Tibial artery (tissue), 4 donors: ENCODE results near the gene SAFB2.

Experiments
- DNase-seq, 2 donors: peaks; one replicate each; pipeline ENCODE4 v3.0.0-alpha.2; 2019
- H3K27ac ChIP-seq, 2 donors: fragments of 200-600 bp; sonication (generic) in 1 of 2; 1 replicate in 1 of 2; 2 replicates in 1 of 2; pipeline ENCODE4 v1.5.1; 2018 to 2019; ENCODE audit warnings: mild to moderate bottlenecking in 1 of 2
- H3K27me3 ChIP-seq, 2 donors: fragments of 200-600 bp; sonication (generic) in 1 of 2; one replicate each; pipeline versions ENCODE4 v1.5.1 to v1.6.0; 2016 to 2019
- H3K36me3 ChIP-seq, 3 donors: fragments of 200-600 bp; sonication (generic) in 2 of 3; one replicate each; pipeline ENCODE4 v1.5.1; 2016 to 2019; ENCODE audit warnings: mild to moderate bottlenecking in 2 of 3
- H3K4me1 ChIP-seq, 4 donors: fragments of 200-600 bp; sonication (generic) in 2 of 4; 1 replicate in 3 of 4; 2 replicates in 1 of 4; pipeline ENCODE4 v1.5.1; 2016 to 2019
- H3K4me3 ChIP-seq, 2 donors: fragments of 200-600 bp; sonication (generic) in 1 of 2; 1 replicate in 1 of 2; 2 replicates in 1 of 2; pipeline ENCODE4 v1.5.1; 2018 to 2019; ENCODE audit warnings: mild to moderate bottlenecking in 2 of 2
- H3K9me3 ChIP-seq, 3 donors: fragments of 200-600 bp; sonication (generic) in 1 of 3; one replicate each; pipeline ENCODE4 v1.5.1; 2016 to 2019
- intact Hi-C: fragments of 100-400 bp; cut with DNase I; formaldehyde crosslinking; loops from one replicate; pipeline ENCODE4 v1.15.0; 2023; ENCODE audit warnings: low total_unique reads
- TF ChIP-seq, protein P1 (sequence below), 2 experiments: fragments of 200-600 bp in 1 of 2; fragments of 450-650 bp in 1 of 2; IDR thresholded peaks; one replicate each; pipeline ENCODE4 v1.5.1; 2017 to 2019; ENCODE audit warnings: antibody characterized with exemption in 2 of 2, mild to moderate bottlenecking in 1 of 2, moderate library complexity in 1 of 2

Gene SAFB2

DNA sequence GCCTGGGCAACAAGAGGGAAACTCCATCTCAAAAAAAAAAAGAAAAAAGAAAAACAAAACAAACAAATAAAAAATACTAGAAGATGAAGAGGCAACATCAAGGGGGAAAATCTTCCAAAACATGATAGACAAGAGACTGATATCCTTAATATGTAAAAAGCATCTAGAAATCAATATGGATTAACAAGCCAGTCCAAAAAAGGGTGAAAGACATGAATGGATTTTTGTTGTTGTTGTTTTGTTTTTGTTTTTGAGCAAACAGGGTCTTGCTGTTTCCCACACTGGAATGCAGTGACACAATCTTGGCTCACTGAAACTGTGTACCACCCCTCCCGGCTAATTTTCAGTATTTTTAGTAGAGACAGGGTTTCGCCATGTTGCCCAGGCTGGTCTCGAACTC lies 50.8 kb downstream of the SAFB2 start:
- TF ChIP-seq, protein P1, sequence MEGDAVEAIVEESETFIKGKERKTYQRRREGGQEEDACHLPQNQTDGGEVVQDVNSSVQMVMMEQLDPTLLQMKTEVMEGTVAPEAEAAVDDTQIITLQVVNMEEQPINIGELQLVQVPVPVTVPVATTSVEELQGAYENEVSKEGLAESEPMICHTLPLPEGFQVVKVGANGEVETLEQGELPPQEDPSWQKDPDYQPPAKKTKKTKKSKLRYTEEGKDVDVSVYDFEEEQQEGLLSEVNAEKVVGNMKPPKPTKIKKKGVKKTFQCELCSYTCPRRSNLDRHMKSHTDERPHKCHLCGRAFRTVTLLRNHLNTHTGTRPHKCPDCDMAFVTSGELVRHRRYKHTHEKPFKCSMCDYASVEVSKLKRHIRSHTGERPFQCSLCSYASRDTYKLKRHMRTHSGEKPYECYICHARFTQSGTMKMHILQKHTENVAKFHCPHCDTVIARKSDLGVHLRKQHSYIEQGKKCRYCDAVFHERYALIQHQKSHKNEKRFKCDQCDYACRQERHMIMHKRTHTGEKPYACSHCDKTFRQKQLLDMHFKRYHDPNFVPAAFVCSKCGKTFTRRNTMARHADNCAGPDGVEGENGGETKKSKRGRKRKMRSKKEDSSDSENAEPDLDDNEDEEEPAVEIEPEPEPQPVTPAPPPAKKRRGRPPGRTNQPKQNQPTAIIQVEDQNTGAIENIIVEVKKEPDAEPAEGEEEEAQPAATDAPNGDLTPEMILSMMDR (IDR thresholded peaks at IDR 0.05): no peak
- Histone ChIP-seq H3K27me3 (peaks cover 0 to 20% of the 10 kb centered on the region in 2 donors), H3K9me3 (no peaks in the 10 kb centered on the region), H3K27ac (no peak overlapping the region), H3K4me3 (no peak overlapping the region), H3K4me1 (peaks cover 0 to 7% (median 2%) of the 10 kb centered on the region in 4 donors), H3K36me3 (no peaks in the 10 kb centered on the region)
- no peak for DNase-seq
- intact Hi-C loops: no loop called here

DNA sequence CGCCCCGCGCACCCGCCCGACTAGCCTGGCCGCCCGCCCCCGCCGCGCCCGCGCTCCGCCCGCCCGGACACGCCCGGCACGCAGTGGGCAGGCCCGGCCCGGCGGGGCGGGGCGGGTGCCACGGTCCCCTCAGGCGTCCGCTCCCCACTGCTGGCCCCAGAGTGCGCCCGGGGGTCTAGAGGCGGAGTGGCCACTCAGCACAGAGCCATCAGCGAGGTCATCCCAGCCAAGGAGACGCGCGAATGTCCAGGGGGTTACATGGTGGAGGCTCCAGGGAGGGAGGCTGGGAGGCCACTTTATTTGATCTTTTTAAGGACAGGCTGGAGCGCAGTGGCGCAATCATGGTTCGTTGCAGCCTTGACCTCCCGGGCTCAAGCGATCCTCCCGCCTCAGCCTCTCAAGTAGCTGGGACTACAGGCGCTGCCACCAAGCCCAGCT lies 54.6 kb downstream of the SAFB2 start:
- no peak overlapping the region for H3K4me3 ChIP-seq
- H3K27ac ChIP-seq: no peak overlapping the region
- H3K9me3 ChIP-seq: no peaks in the 10 kb centered on the region
- TF ChIP-seq, protein P1 (IDR thresholded peaks at IDR 0.05): no peak
- peaks cover 0 to 57% of the 10 kb centered on the region in 2 donors for H3K27me3 ChIP-seq
- H3K36me3 ChIP-seq: no peaks in the 10 kb centered on the region
- peaks cover 0 to 7% (median 2%) of the 10 kb centered on the region in 4 donors for H3K4me1 ChIP-seq
- no peak for DNase-seq
- intact Hi-C loops: no loop called here

- intact Hi-C loops: no loop called here
- peaks cover 0 to 63% of the 10 kb centered on the region in 2 donors for H3K27me3 ChIP-seq
- no peak for DNase-seq
Measured at GRCh38 chr19:5567360-5567969, 55.1 kb downstream of the SAFB2 start, which contains the start of gene TINCR. Gene TINCR, minus strand, starts transcription at chr19:5567953.

GRCh38 chr19:5564930-5565329 lies 57.6 kb downstream of the SAFB2 start:
- Histone ChIP-seq H3K27ac (no peak overlapping the region), H3K36me3 (no peaks in the 10 kb centered on the region), H3K4me3 (no peak overlapping the region), H3K27me3 (peaks cover 0 to 88% of the 10 kb centered on the region in 2 donors), H3K9me3 (peaks cover 0 to 15% (median 10%) of the 10 kb centered on the region in 3 donors), H3K4me1 (peaks cover 0 to 7% (median 2%) of the 10 kb centered on the region in 4 donors)
- TF ChIP-seq, protein P1 (IDR thresholded peaks at IDR 0.05): no peak
- no peak for DNase-seq
- intact Hi-C loops: no loop called here

More at GRCh38 chr19:5567360-5567969, 55.1 kb downstream of the SAFB2 start, which contains the start of gene TINCR:
- Histone ChIP-seq H3K4me1 (peaks cover 0 to 7% (median 2%) of the 10 kb centered on the region in 4 donors), H3K27ac (no peak within 1 kb of the TSS), H3K36me3 (no peaks in the 10 kb centered on the region), H3K4me3 (no peak within 1 kb of the TSS), H3K9me3 (peaks cover 0 to 2% (median 0%) of the 10 kb centered on the region in 3 donors)
- TF ChIP-seq, protein P1 (IDR thresholded peaks at IDR 0.05): no peak

GRCh38 chr19:5563935-5564612 lies 58.5 kb downstream of the SAFB2 start:
- no peak overlapping the region for H3K27ac ChIP-seq
- H3K36me3 ChIP-seq: no peaks in the 10 kb centered on the region
- no peak for DNase-seq
- H3K9me3 ChIP-seq: peaks cover 0 to 15% (median 10%) of the 10 kb centered on the region in 3 donors
- TF ChIP-seq, protein P1 (IDR thresholded peaks at IDR 0.05): no peak
- peaks cover 0 to 90% of the 10 kb centered on the region in 2 donors for H3K27me3 ChIP-seq
- intact Hi-C loops: no loop called here
- no peak overlapping the region for H3K4me3 ChIP-seq
- H3K4me1 ChIP-seq: peaks cover 0 to 7% (median 2%) of the 10 kb centered on the region in 4 donors
